NCI-H510A (cell line): ENCODE data around the gene ZNF544.
A peak's percentile ranks its signal among the peaks of the same experiment; 100 is the strongest.
"Not testable (repeated sequence)": the region's sequence is repeated elsewhere in the genome, so short reads cannot be mapped to it uniquely, and the experiment has no call there.

ENCODE experiments used
- DNase-seq: peaks from one replicate; lab custom pipeline; 2025; lab: John Stamatoyannopoulos, UW

The ZNF544 gene

GRCh38 chr19:58252102-58252685 is 23.5 kb downstream of the ZNF544 start:
- DNase-seq = no peak

- DNase-seq = not testable (repeated sequence)
Measured at GRCh38 chr19:58258259-58258658, 29.5 kb downstream of the ZNF544 start.

GRCh38 chr19:58261600-58261967 is 32.9 kb downstream of the ZNF544 start:
- no peak for DNase-seq

GRCh38 chr19:58261968-58262921 is 33.5 kb downstream of the ZNF544 start:
- DNase-seq = no peak

GRCh38 chr19:58262922-58263296 is 34.2 kb downstream of the ZNF544 start:
- no peak for DNase-seq

- DNase-seq = no peak
Measured at GRCh38 chr19:58265100-58265499, 36.4 kb downstream of the ZNF544 start.

- no peak for DNase-seq
Measured at GRCh38 chr19:58268344-58268743, 39.6 kb downstream of the ZNF544 start.

- DNase-seq = no peak
Measured at GRCh38 chr19:58274771-58275201, 46.1 kb downstream of the ZNF544 start.

GRCh38 chr19:58275564-58275963 is 46.9 kb downstream of the ZNF544 start:
- DNase-seq = no peak

GRCh38 chr19:58277197-58277596 is 48.5 kb downstream of the ZNF544 start:
- DNase-seq = no peak

- no peak for DNase-seq
Measured at GRCh38 chr19:58277748-58278540, 49.2 kb downstream of the ZNF544 start.

- DNase-seq = peak; percentile 98
Measured at GRCh38 chr19:58278541-58279041, 49.9 kb downstream of the ZNF544 start, which contains the start of gene ZNF8. Gene ZNF8 (plus strand): TSS chr19:58278955. CDS start chr19:58279082, 127 bp downstream.

GRCh38 chr19:58279042-58279924 is 50.6 kb downstream of the ZNF544 start:
- peak; percentile 41 for DNase-seq

- DNase-seq = no peak
Measured at GRCh38 chr19:58279925-58280316, 51.2 kb downstream of the ZNF544 start.

- DNase-seq = no peak
Measured at GRCh38 chr19:58284199-58284598, 55.5 kb downstream of the ZNF544 start.

- DNase-seq = no peak
Measured at GRCh38 chr19:58291943-58292342, 63.2 kb downstream of the ZNF544 start.

GRCh38 chr19:58294743-58295374 is 66.1 kb downstream of the ZNF544 start:
- DNase-seq = no peak

- no peak for DNase-seq
Measured at GRCh38 chr19:58296104-58296503, 67.4 kb downstream of the ZNF544 start.

- DNase-seq = no peak
Measured at GRCh38 chr19:58300620-58301019, 71.9 kb downstream of the ZNF544 start.

- DNase-seq = no peak
Measured at GRCh38 chr19:58304255-58304654, 75.5 kb downstream of the ZNF544 start.

GRCh38 chr19:58304748-58305064 is 76.0 kb downstream of the ZNF544 start:
- DNase-seq = no peak
